ENCODE data around the gene DOCK6. TPM values are rescaled to one million over a fixed set of nuclear protein-coding genes. Genes with fewer than 3 reads are reported as not detected.

The DOCK6 gene
- polyA plus RNA-seq, 1 donor (not counting 4 experiments of a cell fraction or from before 2014, with no cell fraction given): 9.1 TPM

- Histone ChIP-seq H3K27ac (ENCODE audit: control insufficient read depth, insufficient read depth, low read length) (no peak overlapping the region), H3K9ac (ENCODE audit: control insufficient read depth, extremely low read depth, insufficient read depth, low read length) (no peak overlapping the region), H2AFZ (ENCODE audit: control insufficient read depth, low read length) (no peak overlapping the region), H3K9me1 (ENCODE audit: control insufficient read depth, extremely low read depth, insufficient read depth, low read length) (no peaks in the 10 kb centered on the region), H3K27me3 (ENCODE audit: control insufficient read depth, extremely low read depth, insufficient read depth, low read length) (no peaks in the 10 kb centered on the region), H3K4me2 (ENCODE audit: control insufficient read depth, extremely low read depth, insufficient read depth, low read depth, low read length) (no peak overlapping the region), H3K9me3 (ENCODE audit: control insufficient read depth, low read depth, low read length) (peaks cover 9% of the 10 kb centered on the region), H3K36me3 (ENCODE audit: control insufficient read depth in 2 of 2, extremely low read depth in 1 of 2, insufficient read depth in 2 of 2, low read length in 2 of 2) (peaks cover 9 to 23% of the 10 kb centered on the region in 2 experiments), H3K79me2 (ENCODE audit: control insufficient read depth, insufficient read depth, low read length) (no peaks in the 10 kb centered on the region), H3K4me1 (ENCODE audit: control insufficient read depth, extremely low read depth, insufficient read depth, low read length) (no peaks in the 10 kb centered on the region), H3K4me3 (ENCODE audit: control insufficient read depth in 2 of 3, extremely low read depth in 1 of 3, insufficient read depth in 2 of 3, low read depth in 1 of 3, low read length in 3 of 3) (no peak overlapping the region), H4K20me1 (ENCODE audit: control insufficient read depth, extremely low read depth, insufficient read depth, low read length) (no peaks in the 10 kb centered on the region)
- dilution Hi-C loops (cut with MboI; ENCODE audit: extremely low pct_ligation_motif_present, low sequenced_read_pairs): no loop called here
- TF ChIP-seq EZH2 (IDR thresholded peaks at IDR 0.05; ENCODE audit: low read length) (no peak), CTCF (optimal IDR thresholded peaks at IDR 0.05 in 1 of 3, IDR thresholded peaks at IDR 0.05 in 1 of 3, conservative IDR thresholded peaks at IDR 0.05 in 1 of 3; ENCODE audit: extremely low read depth in 1 of 3, insufficient read depth in 2 of 3, low read length in 3 of 3) (no peak)
- DNase-seq (ENCODE audit: low read depth, low spot score) (no peak), FAIRE-seq (no peak)
Observed at GRCh38 chr19:11223200-11223599, 39.1 kb downstream of the DOCK6 start.

DNA sequence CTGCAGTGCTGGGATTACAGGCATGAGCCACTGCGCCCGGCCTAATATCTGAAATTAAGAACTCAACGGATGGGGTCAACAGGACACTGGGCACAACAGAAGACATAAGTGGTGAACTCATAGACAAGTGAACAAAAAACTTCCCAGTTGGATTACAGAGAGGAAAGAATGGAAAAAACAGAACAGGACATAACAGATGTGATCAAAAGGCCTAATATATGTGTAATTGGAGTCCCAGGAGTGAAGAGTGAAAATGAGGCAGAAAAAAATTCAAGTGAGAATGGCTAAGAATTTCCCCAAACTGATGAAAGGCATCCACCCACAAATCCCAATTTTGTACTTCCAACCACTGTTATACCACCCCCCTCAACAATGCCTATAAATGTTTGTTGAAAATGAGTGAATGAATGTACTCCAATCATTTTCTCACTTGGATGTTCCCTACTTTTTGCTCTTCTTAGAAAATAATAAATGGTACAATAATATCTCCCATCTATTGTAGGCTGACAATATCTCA lies 41.2 kb downstream of the DOCK6 start:
- no peak overlapping the region for H2AFZ ChIP-seq (ENCODE audit: control insufficient read depth, low read length)
- no peaks in the 10 kb centered on the region for H4K20me1 ChIP-seq (ENCODE audit: control insufficient read depth, extremely low read depth, insufficient read depth, low read length)
- no peak for DNase-seq (ENCODE audit: low read depth, low spot score)
- TF ChIP-seq CTCF (optimal IDR thresholded peaks at IDR 0.05 in 1 of 3, IDR thresholded peaks at IDR 0.05 in 1 of 3, conservative IDR thresholded peaks at IDR 0.05 in 1 of 3; ENCODE audit: extremely low read depth in 1 of 3, insufficient read depth in 2 of 3, low read length in 3 of 3): no peak
- no peak for TF ChIP-seq EZH2 (IDR thresholded peaks at IDR 0.05; ENCODE audit: low read length)
- no peak overlapping the region for H3K27ac ChIP-seq (ENCODE audit: control insufficient read depth, insufficient read depth, low read length)
- no peaks in the 10 kb centered on the region for H3K4me1 ChIP-seq (ENCODE audit: control insufficient read depth, extremely low read depth, insufficient read depth, low read length)
- H3K79me2 ChIP-seq (ENCODE audit: control insufficient read depth, insufficient read depth, low read length): no peaks in the 10 kb centered on the region
- dilution Hi-C loops (cut with MboI; ENCODE audit: extremely low pct_ligation_motif_present, low sequenced_read_pairs): no loop called here
- H3K4me2 ChIP-seq (ENCODE audit: control insufficient read depth, extremely low read depth, insufficient read depth, low read depth, low read length): no peak overlapping the region
- no peak overlapping the region for H3K4me3 ChIP-seq (ENCODE audit: control insufficient read depth in 2 of 3, extremely low read depth in 1 of 3, insufficient read depth in 2 of 3, low read depth in 1 of 3, low read length in 3 of 3)
- H3K9me1 ChIP-seq (ENCODE audit: control insufficient read depth, extremely low read depth, insufficient read depth, low read length): no peaks in the 10 kb centered on the region
- no peaks in the 10 kb centered on the region for H3K27me3 ChIP-seq (ENCODE audit: control insufficient read depth, extremely low read depth, insufficient read depth, low read length)
- H3K9me3 ChIP-seq (ENCODE audit: control insufficient read depth, low read depth, low read length): peaks cover 9% of the 10 kb centered on the region
- H3K9ac ChIP-seq (ENCODE audit: control insufficient read depth, extremely low read depth, insufficient read depth, low read length): no peak overlapping the region
- FAIRE-seq: no peak
- H3K36me3 ChIP-seq (ENCODE audit: control insufficient read depth in 2 of 2, extremely low read depth in 1 of 2, insufficient read depth in 2 of 2, low read length in 2 of 2): peaks cover 9 to 23% of the 10 kb centered on the region in 2 experiments

Measured in keratinocyte (primary cell).